ENCODE data around the gene GAS2L1. TPM values are rescaled to one million over a fixed set of nuclear protein-coding genes. Genes with fewer than 3 reads are reported as not detected.

The GAS2L1 gene
- total and polyA plus RNA-seq, 2 donors (not counting 3 experiments of a cell fraction or from before 2014, with no cell fraction given), result 30.5 to 44.0 TPM

DNA sequence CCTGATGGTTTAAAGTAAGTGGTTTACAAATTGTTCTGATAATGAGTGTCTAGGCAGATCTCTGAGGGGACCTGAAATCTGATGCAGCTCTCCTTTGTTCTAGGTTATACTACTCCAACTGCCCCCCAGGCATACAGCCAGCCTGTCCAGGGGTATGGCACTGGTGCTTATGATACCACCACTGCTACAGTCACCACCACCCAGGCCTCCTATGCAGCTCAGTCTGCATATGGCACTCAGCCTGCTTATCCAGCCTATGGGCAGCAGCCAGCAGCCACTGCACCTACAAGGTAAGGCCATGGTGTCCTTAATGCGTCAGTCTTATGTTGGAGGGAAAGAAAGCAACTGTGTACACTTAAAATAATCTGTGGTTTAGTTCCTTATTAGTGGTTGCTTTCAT lies 28.5 kb upstream of the GAS2L1 start:
- Histone ChIP-seq H3K9me3 (replicated peaks; ENCODE audit: control insufficient read depth, insufficient read depth, low read length) (no peaks in the 10 kb centered on the region), H3K79me2 (ENCODE audit: control insufficient read depth, insufficient read depth, low read length) (peaks cover 86% of the 10 kb centered on the region), H3K4me1 (ENCODE audit: control insufficient read depth, extremely low read depth, insufficient read depth, low read length) (no peaks in the 10 kb centered on the region), H3K36me3 (ENCODE audit: control insufficient read depth in 2 of 2, extremely low read depth in 1 of 2, insufficient read depth in 2 of 2, low read length in 2 of 2) (peaks cover 33 to 54% of the 10 kb centered on the region in 2 experiments), H4K20me1 (replicated peaks; ENCODE audit: control insufficient read depth, extremely low read depth, insufficient read depth, low read length) (peaks cover 8% of the 10 kb centered on the region), H3K4me2 (ENCODE audit: insufficient read depth, low read length) (no peak overlapping the region), H3K27ac (ENCODE audit: insufficient read depth, low read depth, low read length) (no peak overlapping the region), H3K9ac (replicated peaks; ENCODE audit: extremely low read depth, insufficient read depth, low read length) (no peak overlapping the region), H2AFZ (ENCODE audit: low read depth, low read length) (no peak overlapping the region), H3K9me1 (replicated peaks; ENCODE audit: control insufficient read depth, extremely low read depth, insufficient read depth, low read length) (no peaks in the 10 kb centered on the region), H3K27me3 (ENCODE audit: control insufficient read depth in 2 of 2, insufficient read depth in 2 of 2, low read length in 2 of 2) (no peaks in the 10 kb centered on the region), H3K4me3 (replicated peaks in 1 of 3; ENCODE audit: insufficient read depth in 1 of 3, low read depth in 1 of 3, low read length in 3 of 3) (no peak overlapping the region)
- intact Hi-C loops (cut with micrococcal nuclease) (no loop called here), dilution Hi-C loops (cut with MboI; ENCODE audit: extremely low pct_ligation_motif_present, low sequenced_read_pairs) (no loop called here)
- no TSS peak for BruUV-seq (replicated peaks)
- TF ChIP-seq FOS (IDR thresholded peaks at IDR 0.05; ENCODE audit: borderline replicate concordance, insufficient read depth, low read length) (no peak), EZH2 (IDR thresholded peaks at IDR 0.05; ENCODE audit: borderline replicate concordance, low read depth, low read length, severe bottlenecking) (no peak), POLR2AphosphoS5 (IDR thresholded peaks at IDR 0.05; ENCODE audit: insufficient read depth, low read depth, low read length) (no peak), JUN (IDR thresholded peaks at IDR 0.05; ENCODE audit: borderline replicate concordance, insufficient read depth, insufficient read length, low read depth) (no peak), POLR2A (IDR thresholded peaks at IDR 0.05; ENCODE audit: low read depth, low read length) (no peak), GATA2 (IDR thresholded peaks at IDR 0.05; ENCODE audit: insufficient read depth, insufficient read length, low read depth, low read length) (no peak), MYC (IDR thresholded peaks at IDR 0.05; ENCODE audit: low read depth, low read length) (no peak)
- TF ChIP-seq, protein P1, sequence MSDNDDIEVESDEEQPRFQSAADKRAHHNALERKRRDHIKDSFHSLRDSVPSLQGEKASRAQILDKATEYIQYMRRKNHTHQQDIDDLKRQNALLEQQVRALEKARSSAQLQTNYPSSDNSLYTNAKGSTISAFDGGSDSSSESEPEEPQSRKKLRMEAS (IDR thresholded peaks at IDR 0.05; ENCODE audit: insufficient read depth, insufficient read length), result no peak
- TF ChIP-seq, protein P2, sequence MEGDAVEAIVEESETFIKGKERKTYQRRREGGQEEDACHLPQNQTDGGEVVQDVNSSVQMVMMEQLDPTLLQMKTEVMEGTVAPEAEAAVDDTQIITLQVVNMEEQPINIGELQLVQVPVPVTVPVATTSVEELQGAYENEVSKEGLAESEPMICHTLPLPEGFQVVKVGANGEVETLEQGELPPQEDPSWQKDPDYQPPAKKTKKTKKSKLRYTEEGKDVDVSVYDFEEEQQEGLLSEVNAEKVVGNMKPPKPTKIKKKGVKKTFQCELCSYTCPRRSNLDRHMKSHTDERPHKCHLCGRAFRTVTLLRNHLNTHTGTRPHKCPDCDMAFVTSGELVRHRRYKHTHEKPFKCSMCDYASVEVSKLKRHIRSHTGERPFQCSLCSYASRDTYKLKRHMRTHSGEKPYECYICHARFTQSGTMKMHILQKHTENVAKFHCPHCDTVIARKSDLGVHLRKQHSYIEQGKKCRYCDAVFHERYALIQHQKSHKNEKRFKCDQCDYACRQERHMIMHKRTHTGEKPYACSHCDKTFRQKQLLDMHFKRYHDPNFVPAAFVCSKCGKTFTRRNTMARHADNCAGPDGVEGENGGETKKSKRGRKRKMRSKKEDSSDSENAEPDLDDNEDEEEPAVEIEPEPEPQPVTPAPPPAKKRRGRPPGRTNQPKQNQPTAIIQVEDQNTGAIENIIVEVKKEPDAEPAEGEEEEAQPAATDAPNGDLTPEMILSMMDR (IDR thresholded peaks at IDR 0.05; ENCODE audit: extremely low read depth in 1 of 2, insufficient read depth in 1 of 2, low read depth in 1 of 2, low read length in 2 of 2), result no peak
- ChIA-PET POLR2A (no interaction called here), CTCF (no interaction called here)
- FAIRE-seq, result no peak
- no peak for DNase-seq (ENCODE audit: low read depth, low spot score)
